PC-9 (cell line): ENCODE results near the gene MLX. TPM values are rescaled to one million over a fixed set of nuclear protein-coding genes. Genes with fewer than 3 reads are reported as not detected.
"Not testable (repeated sequence)": the region's sequence is repeated elsewhere in the genome, so short reads cannot be mapped to it uniquely, and the experiment has no call there.

Source experiments
- BruUV-seq: library from RNA; stranded (reverse); fragments of 400-500 nt; replicated peaks from 2 replicates; lab custom pipeline; 2021; lab: Mats Ljungman, UMichigan
- CTCF ChIA-PET: fragments of 300-600 bp; sonication (Branson Sonifier 250); formaldehyde crosslinking; loops from one replicate; lab custom pipeline; 2022; ENCODE audit warnings: antibody characterized with exemption; lab: Charles Lee
- POLR2A ChIA-PET: fragments of 300-600 bp; sonication (Branson Sonifier 250); formaldehyde crosslinking; loops from one replicate; lab custom pipeline; 2022; ENCODE audit warnings: antibody characterized with exemption; ENCODE audit not compliant: unreplicated experiment; lab: Charles Lee
- DNase-seq, 2 experiments: peaks; one replicate each; pipeline versions ENCODE4 v3.0.0 to v3.0.0-alpha.2; 2015 to 2022; ENCODE audit warnings: mixed read lengths in 1 of 2
- H2AFZ ChIP-seq: fragments of 200-600 bp; sonication (generic); 2 replicates; pipeline ENCODE4 v1.8.1; 2017; ENCODE audit warnings: antibody characterized with exemption
- H3F3A ChIP-seq: fragments of 200-600 bp; sonication (generic); 2 replicates; pipeline ENCODE4 v1.8.1; 2017; ENCODE audit warnings: antibody characterized with exemption, mild to moderate bottlenecking, low read depth; ENCODE audit not compliant: insufficient read depth
- H3K27ac ChIP-seq: fragments of 200-600 bp; sonication (generic); 2 replicates; pipeline ENCODE4 v1.6.1; 2016; ENCODE audit warnings: mixed run types
- H3K27me3 ChIP-seq: fragments of 200-600 bp; sonication (generic); 2 replicates; pipeline ENCODE4 v1.6.1; 2016; ENCODE audit warnings: low read depth, mixed run types; ENCODE audit not compliant: insufficient read depth
- H3K36me3 ChIP-seq: fragments of 200-600 bp; sonication (generic); 2 replicates; pipeline ENCODE4 v1.6.1; 2016; ENCODE audit warnings: low read depth, mixed run types
- H3K4me1 ChIP-seq: fragments of 200-600 bp; sonication (generic); replicated peaks from 2 replicates; pipeline ENCODE4 v1.6.1; 2016; ENCODE audit warnings: mixed run types; ENCODE audit not compliant: insufficient read depth
- H3K4me2 ChIP-seq: fragments of 200-600 bp; sonication (generic); 2 replicates; pipeline ENCODE4 v1.6.1; 2017; ENCODE audit warnings: mixed run types
- H3K4me3 ChIP-seq: fragments of 200-600 bp; sonication (generic); 2 replicates; pipeline ENCODE4 v1.6.1; 2016; ENCODE audit warnings: mixed run types
- H3K79me2 ChIP-seq: fragments of 200-600 bp; sonication (generic); 2 replicates; pipeline ENCODE4 v1.6.1; 2017; ENCODE audit warnings: low read depth, mixed run types
- H3K9me2 ChIP-seq: fragments of 200-600 bp; sonication (generic); 2 replicates; pipeline ENCODE4 v1.8.1; 2017; ENCODE audit warnings: mild to moderate bottlenecking; ENCODE audit not compliant: insufficient read depth
- H3K9me3 ChIP-seq: fragments of 200-600 bp; sonication (generic); 2 replicates; pipeline ENCODE4 v1.8.1; 2016; ENCODE audit warnings: low read depth; ENCODE audit not compliant: insufficient read depth
- H4K20me1 ChIP-seq: fragments of 200-600 bp; sonication (generic); 2 replicates; pipeline ENCODE4 v1.8.1; 2017; ENCODE audit not compliant: insufficient read depth
- EZH2 ChIP-seq: fragments of 200-600 bp; sonication (generic); IDR thresholded peaks from 2 replicates; pipeline ENCODE4 v1.8.0; 2017; ENCODE audit warnings: antibody characterized with exemption, low read depth
- intact Hi-C: fragments of 100-400 bp; cut with micrococcal nuclease; formaldehyde crosslinking; loops from one replicate; pipeline ENCODE4 v1.10.0; 2022; ENCODE audit not compliant: unreplicated experiment
- total RNA-seq: library from RNA; stranded (reverse); gene quantifications from 2 replicates; pipeline ENCODE4 v1.2.3, GENCODE V29; 2021
- TF ChIP-seq, protein P1 (sequence below): fragments of 200-600 bp; sonication (generic); conservative IDR thresholded peaks from 2 replicates; pipeline ENCODE4 v1.6.1; 2017; ENCODE audit warnings: mixed run types, antibody characterized with exemption, mild to moderate bottlenecking, moderate library complexity

MLX gene
- total RNA-seq, 1 experiment from 2014 or later = 26.0 TPM

DNA sequence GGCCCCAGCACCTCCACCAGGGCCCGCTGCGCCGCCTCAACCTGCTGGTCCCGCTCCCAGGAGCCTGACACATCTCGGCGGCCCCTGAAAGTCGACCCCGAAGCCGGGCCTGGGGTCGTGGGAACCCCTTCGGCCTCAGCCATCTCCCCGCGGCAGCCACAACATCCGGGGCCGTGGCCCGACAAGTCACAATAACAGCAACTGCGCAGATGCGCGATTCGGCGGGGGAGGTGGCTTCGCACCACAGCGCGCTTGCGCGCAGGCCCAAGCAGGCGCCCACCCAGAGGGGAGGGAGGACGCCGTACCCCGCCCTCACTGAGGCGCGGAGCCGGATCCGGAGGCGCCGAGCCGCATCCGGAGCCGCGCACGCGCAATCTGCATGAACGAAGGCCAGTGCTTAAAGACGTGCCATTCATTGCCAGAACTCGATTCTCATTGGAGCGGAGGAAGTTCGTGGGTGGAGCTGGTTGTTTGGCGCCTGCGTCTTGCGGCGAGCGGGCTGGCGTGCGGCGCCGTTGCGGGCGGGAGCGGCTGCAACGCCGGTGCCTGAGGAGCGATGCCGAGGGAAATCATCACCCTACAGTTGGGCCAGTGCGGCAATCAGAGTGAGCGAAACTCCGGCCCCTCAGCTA lies 42.4 kb downstream of the MLX start, which contains the start of the genes RETREG3 and TUBG1:
RETREG3 (minus strand) TSS at position 193 of the 632 bp plus-strand sequence; CDS start at position 143, 50 bp downstream.
TUBG1 (plus strand) TSS at position 502 of the 632 bp plus-strand sequence; CDS start at position 557, 55 bp downstream.
- peak; percentile 94 to 99 for DNase-seq
- Histone ChIP-seq H3K9me2 (no peaks in the 10 kb centered on the region), H3K79me2 (peaks cover 68% of the 10 kb centered on the region), H3K4me2 (peak within 1 kb of the TSS; percentile 100), H3K27ac (peak within 1 kb of the TSS; percentile 48), H3K9me3 (no peaks in the 10 kb centered on the region), H2AFZ (peak within 1 kb of the TSS; percentile 97), H3K4me1 (peaks cover 13% of the 10 kb centered on the region), H3K27me3 (no peaks in the 10 kb centered on the region), H3K36me3 (peaks cover 19% of the 10 kb centered on the region; the same call in 1 of the 2 replicates), H4K20me1 (peaks cover 7% of the 10 kb centered on the region; the same call in 1 of the 2 replicates), H3F3A (peaks cover 11% of the 10 kb centered on the region), H3K4me3 (peak within 1 kb of the TSS; percentile 99)
- POLR2A ChIA-PET = interaction anchor here (0.6 to 1.2 kb wide), 4 partner anchors 9 to 556 kb away, joined by 3 to 9 read pairs (median 6); no protein-coding TSS in a partner anchor
- no TSS peak for BruUV-seq
- TF ChIP-seq EZH2 = no peak
- TF ChIP-seq, protein P1, sequence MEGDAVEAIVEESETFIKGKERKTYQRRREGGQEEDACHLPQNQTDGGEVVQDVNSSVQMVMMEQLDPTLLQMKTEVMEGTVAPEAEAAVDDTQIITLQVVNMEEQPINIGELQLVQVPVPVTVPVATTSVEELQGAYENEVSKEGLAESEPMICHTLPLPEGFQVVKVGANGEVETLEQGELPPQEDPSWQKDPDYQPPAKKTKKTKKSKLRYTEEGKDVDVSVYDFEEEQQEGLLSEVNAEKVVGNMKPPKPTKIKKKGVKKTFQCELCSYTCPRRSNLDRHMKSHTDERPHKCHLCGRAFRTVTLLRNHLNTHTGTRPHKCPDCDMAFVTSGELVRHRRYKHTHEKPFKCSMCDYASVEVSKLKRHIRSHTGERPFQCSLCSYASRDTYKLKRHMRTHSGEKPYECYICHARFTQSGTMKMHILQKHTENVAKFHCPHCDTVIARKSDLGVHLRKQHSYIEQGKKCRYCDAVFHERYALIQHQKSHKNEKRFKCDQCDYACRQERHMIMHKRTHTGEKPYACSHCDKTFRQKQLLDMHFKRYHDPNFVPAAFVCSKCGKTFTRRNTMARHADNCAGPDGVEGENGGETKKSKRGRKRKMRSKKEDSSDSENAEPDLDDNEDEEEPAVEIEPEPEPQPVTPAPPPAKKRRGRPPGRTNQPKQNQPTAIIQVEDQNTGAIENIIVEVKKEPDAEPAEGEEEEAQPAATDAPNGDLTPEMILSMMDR = peak; percentile 44; the same call in 1 of the 2 replicates
- CTCF ChIA-PET = interaction anchor here (1.0 kb wide), 1 partner anchor 69 kb away, joined by 3 read pairs; no protein-coding TSS in a partner anchor
- intact Hi-C loops = loop anchor here (1.0 kb wide), 1 partner anchor 68 kb away; no protein-coding TSS in a partner anchor

DNA sequence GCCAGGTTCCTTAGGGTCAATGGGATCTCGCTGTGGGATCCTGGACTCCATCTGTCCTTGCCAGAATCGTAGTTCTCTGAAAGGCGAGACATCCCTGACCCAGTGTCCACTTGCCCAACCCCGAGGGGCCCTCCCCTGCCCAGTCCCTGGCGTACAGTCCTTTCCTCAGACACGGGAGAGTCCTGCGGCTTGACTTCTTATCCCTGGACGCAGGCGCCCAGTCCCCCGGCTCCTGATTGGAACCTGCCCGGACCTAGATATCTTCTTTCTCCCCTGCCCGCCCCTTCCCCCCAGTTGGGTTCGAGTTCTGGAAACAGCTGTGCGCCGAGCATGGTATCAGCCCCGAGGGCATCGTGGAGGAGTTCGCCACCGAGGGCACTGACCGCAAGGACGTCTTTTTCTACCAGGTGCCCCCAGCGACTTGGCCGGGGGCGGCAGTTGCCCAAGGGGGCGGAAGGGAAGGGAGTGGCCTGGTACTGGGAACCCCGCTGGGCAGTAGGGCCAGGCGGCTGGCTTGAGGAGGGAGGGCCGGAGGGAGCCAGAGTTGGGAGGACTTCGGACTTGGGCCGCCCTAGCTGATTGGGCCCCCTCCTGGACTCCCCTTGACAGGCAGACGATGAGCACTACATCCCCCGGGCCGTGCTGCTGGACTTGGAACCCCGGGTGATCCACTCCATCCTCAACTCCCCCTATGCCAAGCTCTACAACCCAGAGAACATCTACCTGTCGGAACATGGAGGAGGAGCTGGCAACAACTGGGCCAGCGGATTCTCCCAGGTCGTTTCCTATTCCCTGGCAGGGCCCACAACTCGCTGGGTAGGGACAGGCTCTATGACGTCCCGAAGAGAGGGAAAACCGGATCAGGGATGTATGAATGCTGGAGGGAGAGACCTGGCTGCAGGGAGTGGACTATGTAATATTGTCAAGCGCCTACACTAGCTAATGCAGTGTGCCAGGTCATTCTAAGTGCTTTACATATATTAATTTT lies 43.2 kb downstream of the MLX start:
- not testable (repeated sequence) for H3K27me3 ChIP-seq, H4K20me1 ChIP-seq, H3K9me3 ChIP-seq, H3K9me2 ChIP-seq
- Histone ChIP-seq H3K4me3 (peak overlapping the region; percentile 99), H3K4me2 (peak overlapping the region; percentile 75), H3K4me1 (peaks cover 13% of the 10 kb centered on the region), H3K79me2 (peaks cover 59% of the 10 kb centered on the region), H3F3A (peaks cover 17% of the 10 kb centered on the region), H3K36me3 (peaks cover 19% of the 10 kb centered on the region; the same call in 1 of the 2 replicates), H3K27ac (peak overlapping the region; percentile 10), H2AFZ (peak overlapping the region; percentile 97)
- peak; percentile 51 to 61 for DNase-seq
- ChIA-PET POLR2A (interaction anchor here (0.6 to 1.0 kb wide), 3 partner anchors 9 to 557 kb away, joined by 3 to 9 read pairs (median 4); no protein-coding TSS in a partner anchor), CTCF (interaction anchor here (0.5 to 1.0 kb wide), 2 partner anchors 10 to 68 kb away, joined by 3 to 4 read pairs; no protein-coding TSS in a partner anchor)
- BruUV-seq = TSS peak; percentile 51
- intact Hi-C loops = loop anchor here (1.0 kb wide), 1 partner anchor 67 kb away; no protein-coding TSS in a partner anchor

DNA sequence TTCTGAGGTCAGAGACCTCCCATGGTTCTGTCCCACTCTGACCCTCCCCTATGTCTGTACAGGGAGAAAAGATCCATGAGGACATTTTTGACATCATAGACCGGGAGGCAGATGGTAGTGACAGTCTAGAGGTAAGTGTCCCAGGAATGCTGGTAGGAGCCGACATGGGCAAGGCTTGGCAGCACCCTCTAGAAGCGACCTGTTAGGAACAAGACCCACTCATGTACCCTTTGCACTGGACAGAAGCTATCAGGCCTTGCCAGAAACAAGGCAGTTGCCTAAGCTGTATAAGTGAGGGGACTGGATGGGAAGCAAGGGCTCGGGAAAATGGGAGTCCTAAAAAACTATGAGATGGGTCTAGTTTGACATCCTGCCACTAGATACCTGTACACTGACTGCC lies 45.1 kb downstream of the MLX start:
- no peaks in the 10 kb centered on the region for H3K9me2 ChIP-seq
- H3K9me3 ChIP-seq = no peaks in the 10 kb centered on the region
- no peak for TF ChIP-seq EZH2
- TF ChIP-seq, protein P1 = no peak
- intact Hi-C loops = no loop called here
- H4K20me1 ChIP-seq = 0 out of 2 replicates have a peak, but pooled peaks cover 7% of the 10 kb centered on the region
- H3K4me1 ChIP-seq = peaks cover 12% of the 10 kb centered on the region
- peaks cover 19% of the 10 kb centered on the region; the same call in 1 of the 2 replicates for H3K36me3 ChIP-seq
- ChIA-PET POLR2A (no interaction called here), CTCF (no interaction called here)
- H3K79me2 ChIP-seq = peaks cover 40% of the 10 kb centered on the region
- H3K27me3 ChIP-seq = no peaks in the 10 kb centered on the region
- H3K4me3 ChIP-seq = no peak overlapping the region
- no peak for DNase-seq
- BruUV-seq = no TSS peak
- H3K4me2 ChIP-seq = no peak overlapping the region
- peaks cover 17% of the 10 kb centered on the region for H3F3A ChIP-seq
- H3K27ac ChIP-seq = no peak overlapping the region
- no peak overlapping the region for H2AFZ ChIP-seq
